HepG2 (cell line): Measurements from ENCODE around the gene TGM1. TPM values are rescaled to one million over a fixed set of nuclear protein-coding genes. Genes with fewer than 3 reads are reported as not detected.

ENCODE experiments used
- ESRRA ChIP-seq: sonication (generic); formaldehyde crosslinking; IDR thresholded peaks from 2 replicates; pipeline ENCODE4 v1.5.1; 2020; ENCODE audit warnings: mild to moderate bottlenecking, low read depth, missing genetic modification reagents
- FOXP1 ChIP-seq, 2 experiments: fragments of 450-650 bp in 1 of 2; IDR thresholded peaks; 2 replicates each; pipeline ENCODE4 v1.6.1; 2017 to 2018; ENCODE audit warnings: antibody characterized with exemption in 1 of 2
- HIC2 ChIP-seq: sonication (generic); formaldehyde crosslinking; IDR thresholded peaks from 2 replicates; pipeline ENCODE4 v1.9.0; 2022; ENCODE audit warnings: low read depth, missing genetic modification reagents
- KDM6A ChIP-seq: IDR thresholded peaks from 2 replicates; pipeline ENCODE4 v1.6.1; 2016; ENCODE audit warnings: low read depth
- MAX ChIP-seq: IDR thresholded peaks from 2 replicates; pipeline ENCODE4 v1.6.1; 2012; ENCODE audit warnings: inconsistent platforms
- NBN ChIP-seq: fragments of 450-650 bp; conservative IDR thresholded peaks from 2 replicates; pipeline ENCODE4 v1.6.1; 2017
- RBFOX2 ChIP-seq: fragments of 200-400 bp; formaldehyde crosslinking; IDR thresholded peaks from 2 replicates; pipeline ENCODE4 v1.6.1; 2017; ENCODE audit warnings: low read depth, mild to moderate bottlenecking, low read length
- SATB2 ChIP-seq: sonication (generic); formaldehyde crosslinking; IDR thresholded peaks from 2 replicates; pipeline ENCODE4 v1.5.0; 2020; ENCODE audit warnings: missing genetic modification reagents
- SMAD3 ChIP-seq: sonication (generic); formaldehyde crosslinking; IDR thresholded peaks from 2 replicates; pipeline ENCODE4 v1.4.0; 2020; ENCODE audit warnings: missing genetic modification reagents
- THAP11 ChIP-seq: IDR thresholded peaks from 2 replicates; pipeline ENCODE4 v1.6.1; 2016; ENCODE audit warnings: missing biosample characterization, missing genetic modification reagents
- ZNF143 ChIP-seq: sonication (generic); formaldehyde crosslinking; IDR thresholded peaks from 2 replicates; pipeline ENCODE4 v1.4.0; 2020; ENCODE audit warnings: missing genetic modification reagents
- ZNF367 ChIP-seq: sonication (generic); formaldehyde crosslinking; IDR thresholded peaks from 2 replicates; pipeline ENCODE4 v1.4.0; 2020; ENCODE audit warnings: missing genetic modification reagents, borderline replicate concordance
- ZNF407 ChIP-seq: sonication (generic); formaldehyde crosslinking; IDR thresholded peaks from one replicate; pipeline ENCODE4 v1.5.1; 2020; ENCODE audit warnings: mild to moderate bottlenecking, missing genetic modification reagents; ENCODE audit errors: not compliant biosample characterization
- ZNF619 ChIP-seq: sonication (generic); formaldehyde crosslinking; IDR thresholded peaks from 2 replicates; pipeline ENCODE4 v1.4.0; 2020; ENCODE audit warnings: mild to moderate bottlenecking, missing genetic modification reagents
- ZNF747 ChIP-seq: sonication (generic); formaldehyde crosslinking; IDR thresholded peaks from 2 replicates; pipeline ENCODE4 v1.8.1; 2023; ENCODE audit warnings: missing genetic modification reagents, mild to moderate bottlenecking, borderline replicate concordance
- ZNF879 ChIP-seq: sonication (generic); formaldehyde crosslinking; IDR thresholded peaks from 2 replicates; pipeline ENCODE4 v1.8.1; 2023; ENCODE audit warnings: missing genetic modification reagents
- ZSCAN5A ChIP-seq: sonication (generic); formaldehyde crosslinking; IDR thresholded peaks from 2 replicates; pipeline ENCODE4 v1.8.0; 2022; ENCODE audit warnings: mild to moderate bottlenecking, missing genetic modification reagents, borderline replicate concordance
- polyA plus RNA-seq, 8 experiments: library from polyadenylated mRNA; depleted of rRNA in 3 of 8; stranded (reverse) in 7 of 8; unstranded in 1 of 8; fragments of >200 nt; fragmentation: Illumina TruSeq in 4 of 8; extraction: Trizol in 4 of 8; gene quantifications; 2 replicates each; pipeline versions ENCODE4 v1.2.1 to v1.2.3, GENCODE V29; 2011 to 2016; ENCODE audit warnings: low read depth in 4 of 8, missing spikeins in 1 of 8, mixed read lengths in 1 of 8; ENCODE audit not compliant: insufficient read depth in 1 of 8
- total RNA-seq, 5 experiments: library from RNA; depleted of rRNA; stranded (reverse); fragments of >200 nt; fragmentation: Illumina TruSeq; extraction: Trizol; gene quantifications; 2 replicates each; pipeline ENCODE4 v1.2.3, GENCODE V29; 2016; ENCODE audit warnings: low read depth in 1 of 5

TGM1 gene
- total and polyA plus RNA-seq, 2 of the 13 experiments (the other 11 are each of a cell fraction or from before 2014, with no cell fraction given), result 3.2 to 10.6 TPM

- TF ChIP-seq THAP11 (CRISPR knock-in tag) (peak; percentile 96), ZNF407 (CRISPR knock-in tag) (peak; percentile 98), ZNF143 (CRISPR knock-in tag) (peak; percentile 82), KDM6A (peak; percentile 9; the same call in 1 of the 2 replicates), ZNF879 (CRISPR knock-in tag) (no peak; the same call in 1 of the 2 replicates), RBFOX2 (peak; percentile 100), ZNF747 (peak; percentile 98), ZNF367 (CRISPR knock-in tag) (peak; percentile 93), ESRRA (peak; percentile 86), ZSCAN5A (CRISPR knock-in tag) (peak; percentile 86), SATB2 (CRISPR knock-in tag) (peak; percentile 96), MAX (no peak), SMAD3 (CRISPR knock-in tag) (peak; percentile 98; the same call in 1 of the 2 replicates), NBN (no peak), FOXP1 (IDR thresholded peaks at IDR 0.05) (no peak), FOXP1 (CRISPR knock-in tag; IDR thresholded peaks at IDR 0.05) (peak; percentile 33), HIC2 (peak; percentile 71; the same call in 1 of the 2 replicates), ZNF619 (peak; percentile 85)
Measured at GRCh38 chr14:24212924-24213865, 49.8 kb downstream of the TGM1 start, which contains the start of gene CHMP4A (continued).
